HUDEP-2 (cell line): ENCODE measurements around the gene TRDN.
A peak's percentile ranks its signal among the peaks of the same experiment; 100 is the strongest.
"Not testable (repeated sequence)": the region's sequence is repeated elsewhere in the genome, so short reads cannot be mapped to it uniquely, and the experiment has no call there.

Experiments
- DNase-seq, 76 experiments: peaks; one replicate each; lab custom pipeline; 2025; ENCODE audit not compliant: unreplicated experiment in 76 of 76; lab: John Stamatoyannopoulos, UW

Gene TRDN

DNA sequence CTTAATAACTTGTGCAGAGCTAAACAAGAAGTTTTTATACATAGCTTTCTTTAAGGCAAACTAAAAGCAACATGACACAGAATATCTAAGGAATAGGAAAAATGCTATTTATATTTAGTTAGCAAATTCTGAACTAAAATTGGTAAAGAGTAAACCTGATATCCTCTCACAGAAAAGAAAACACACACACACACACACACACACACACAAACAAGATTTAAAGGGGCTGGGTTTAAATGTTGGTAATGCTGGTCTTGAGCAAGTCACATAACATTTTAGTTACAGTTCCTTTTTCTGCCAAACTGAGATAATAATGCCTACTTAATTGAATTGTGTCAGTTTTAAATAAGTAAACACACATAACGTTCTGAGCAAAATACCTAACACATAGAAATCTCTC lies 1.6 kb downstream of the TRDN start:
- DNase-seq = no peak

DNA sequence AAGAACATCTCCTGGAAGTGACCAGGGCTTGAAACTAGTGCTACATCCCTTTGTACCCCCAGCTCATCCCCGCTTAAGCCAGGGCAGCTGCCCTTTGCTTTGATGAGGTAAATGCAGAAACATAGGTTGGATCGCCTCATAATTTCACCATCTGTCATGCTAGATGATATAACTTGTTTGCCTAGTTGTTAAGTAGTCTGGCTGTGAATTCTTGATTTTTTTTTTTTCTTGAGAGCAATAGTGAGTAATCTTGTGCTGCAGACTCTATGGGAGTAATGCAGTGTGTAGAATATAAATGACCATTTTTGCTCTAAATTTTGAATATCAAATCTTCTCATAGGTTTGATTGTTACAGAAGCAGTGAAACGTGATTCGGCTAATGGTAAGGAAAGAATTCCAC lies 4.1 kb downstream of the TRDN start:
- DNase-seq = no peak

- peak in 9 of 76 experiments; percentile 18 to 44 (median 28) for DNase-seq
These were observed 7.3 kb downstream of the TRDN start for GRCh38 chr6:123629258-123629941.

GRCh38 chr6:123625696-123626095 lies 11.1 kb downstream of the TRDN start:
- no peak for DNase-seq

DNA sequence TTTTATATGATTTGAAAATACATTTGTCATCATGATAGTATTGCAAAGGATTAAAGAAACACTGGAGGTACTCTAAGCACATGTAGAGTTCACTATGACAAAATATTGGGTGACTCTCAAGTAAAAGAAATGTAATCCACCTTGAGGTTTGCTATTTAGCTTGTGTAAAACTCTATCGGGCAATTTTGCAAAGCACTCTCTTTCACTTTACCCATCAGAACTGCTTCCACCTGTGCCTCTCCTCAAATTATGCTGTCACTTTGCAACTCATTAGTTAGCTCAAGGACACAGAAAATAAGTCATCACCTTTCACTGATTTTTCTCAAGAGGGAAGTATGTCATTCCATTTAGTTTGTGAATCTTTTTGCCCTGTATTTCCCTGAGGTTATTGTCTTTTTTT lies 14.0 kb downstream of the TRDN start:
- DNase-seq = no peak

DNA sequence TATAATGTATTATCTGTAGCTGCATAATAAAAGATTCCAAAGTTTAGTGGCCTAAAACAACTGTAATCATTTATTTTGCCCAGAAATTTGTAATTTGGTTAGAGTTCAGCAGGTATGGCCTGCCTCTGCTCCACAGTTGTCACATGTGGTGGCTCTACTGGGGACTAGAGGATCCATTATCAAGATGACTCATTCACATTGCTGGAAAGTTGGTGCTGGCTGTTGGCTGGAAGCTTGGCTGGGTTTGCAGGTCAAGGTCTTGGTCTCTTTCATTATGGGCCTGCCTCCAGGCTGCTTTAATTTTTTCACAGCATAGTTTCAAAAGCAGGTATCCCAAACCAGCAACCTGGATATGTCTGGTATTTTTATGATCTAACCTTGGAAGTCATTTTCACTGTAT lies 17.6 kb downstream of the TRDN start:
- peak in 6 of 76 experiments; percentile 4 to 50 (median 20) for DNase-seq

GRCh38 chr6:123616942-123617341 lies 19.8 kb downstream of the TRDN start:
- DNase-seq = no peak

DNA sequence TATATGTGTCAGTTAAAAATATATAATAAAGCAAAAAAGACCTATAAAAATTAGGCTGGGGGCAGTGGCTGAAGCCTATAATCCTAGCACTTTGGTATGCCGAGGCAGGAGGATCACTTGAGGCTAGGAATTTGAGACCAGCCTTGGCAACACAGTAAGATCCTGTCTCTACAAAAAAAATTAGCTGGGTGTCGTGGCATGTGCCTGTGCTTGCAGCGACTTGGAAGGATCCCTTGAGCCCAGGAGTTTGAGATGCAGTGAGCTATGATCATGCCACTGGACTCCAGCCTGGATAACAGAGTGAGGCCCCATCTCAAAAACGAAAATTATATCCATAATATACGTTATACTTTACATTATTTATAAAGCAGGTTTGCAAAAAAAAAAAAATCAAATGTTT lies 20.7 kb downstream of the TRDN start:
- no peak for DNase-seq

GRCh38 chr6:123610779-123611178 lies 26.0 kb downstream of the TRDN start:
- no peak for DNase-seq

GRCh38 chr6:123604067-123604466 lies 32.7 kb downstream of the TRDN start:
- no peak for DNase-seq

- no peak for DNase-seq
These were observed 38.7 kb downstream of the TRDN start for GRCh38 chr6:123598011-123598410.

DNA sequence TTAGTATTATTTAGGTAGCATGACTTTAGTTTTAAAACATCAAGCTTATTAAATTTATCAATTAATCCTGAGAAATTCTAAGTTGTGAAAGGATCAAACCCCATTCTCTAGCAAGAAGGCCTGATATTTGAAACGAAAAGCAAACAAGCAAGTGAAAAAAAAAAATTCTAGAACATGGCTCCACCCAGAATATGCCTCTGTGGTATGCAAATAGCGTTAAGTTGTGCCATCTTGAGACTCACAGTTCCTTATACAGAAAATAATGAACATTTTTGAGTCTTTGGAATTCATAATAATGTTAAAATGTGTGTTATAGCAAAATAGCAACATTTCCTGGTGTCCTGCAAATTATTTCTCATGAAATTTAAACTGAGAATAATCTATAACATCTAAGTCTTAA lies 42.0 kb downstream of the TRDN start:
- no peak for DNase-seq

DNA sequence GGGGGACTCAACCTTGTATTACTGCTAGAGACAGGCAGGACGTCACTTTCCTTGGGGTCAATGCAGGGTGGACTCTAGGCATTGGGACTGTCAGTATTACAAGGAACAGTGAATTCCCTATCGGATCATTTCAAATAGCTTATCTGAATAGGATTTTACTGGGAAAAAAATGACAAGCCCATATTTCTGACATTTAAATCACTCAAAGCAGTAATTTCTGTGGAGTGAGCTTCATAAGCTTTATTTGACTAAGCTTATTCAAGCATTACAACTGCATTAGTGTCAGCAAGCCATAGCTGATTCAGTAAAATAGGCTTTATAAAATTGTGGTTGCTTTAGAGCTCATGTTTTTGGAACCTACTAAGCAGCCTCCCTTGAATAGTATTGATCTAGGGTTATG lies 44.3 kb downstream of the TRDN start:
- no peak for DNase-seq

- DNase-seq = peak in 5 of 76 experiments; percentile 14 to 48 (median 38)
These were observed 46.8 kb downstream of the TRDN start for GRCh38 chr6:123589973-123590372.

DNA sequence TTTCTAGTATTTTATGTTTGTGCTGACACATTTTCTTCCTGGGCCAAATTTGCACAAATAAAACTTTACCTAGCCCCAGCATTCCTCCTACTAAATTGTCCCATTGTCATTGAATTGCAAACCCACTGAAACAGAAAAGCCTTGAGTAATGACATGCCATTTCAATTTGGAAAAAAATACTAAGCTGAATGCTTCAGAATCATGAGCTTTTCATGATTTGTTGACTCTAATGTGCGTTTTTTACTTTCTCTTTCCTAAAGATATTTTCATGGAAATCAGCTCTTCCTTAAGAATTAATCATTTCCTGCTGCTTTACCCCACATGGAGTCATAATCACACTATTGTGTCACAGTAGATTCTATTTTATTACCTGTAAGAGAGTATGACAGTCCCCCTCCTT lies 47.4 kb downstream of the TRDN start:
- DNase-seq = no peak

GRCh38 chr6:123588546-123588895 lies 48.2 kb downstream of the TRDN start:
- no peak for DNase-seq

GRCh38 chr6:123587838-123588545 lies 48.8 kb downstream of the TRDN start:
- DNase-seq = no peak

GRCh38 chr6:123587407-123587806 lies 49.3 kb downstream of the TRDN start:
- DNase-seq = not testable (repeated sequence)

DNA sequence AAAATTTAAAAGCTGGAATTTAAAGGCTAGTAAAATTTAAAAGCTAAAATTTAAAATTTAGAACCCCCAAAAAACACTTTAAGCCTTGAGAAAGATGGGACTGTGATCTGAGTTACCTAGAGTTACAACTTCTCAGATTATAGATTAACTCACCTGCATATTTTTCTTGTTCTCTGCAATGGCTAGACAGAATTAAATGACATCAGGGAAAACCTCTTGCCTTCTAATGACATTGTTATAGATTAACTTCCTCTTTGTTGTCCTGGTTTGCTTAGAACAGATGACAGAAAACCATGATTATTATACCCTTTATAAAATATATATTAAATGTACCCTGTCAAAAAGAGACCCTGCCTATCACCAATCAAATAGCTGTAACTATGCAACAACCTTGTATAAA lies 56.4 kb downstream of the TRDN start:
- DNase-seq = no peak

- DNase-seq = no peak
These were observed 61.6 kb downstream of the TRDN start for GRCh38 chr6:123575188-123575587.

DNA sequence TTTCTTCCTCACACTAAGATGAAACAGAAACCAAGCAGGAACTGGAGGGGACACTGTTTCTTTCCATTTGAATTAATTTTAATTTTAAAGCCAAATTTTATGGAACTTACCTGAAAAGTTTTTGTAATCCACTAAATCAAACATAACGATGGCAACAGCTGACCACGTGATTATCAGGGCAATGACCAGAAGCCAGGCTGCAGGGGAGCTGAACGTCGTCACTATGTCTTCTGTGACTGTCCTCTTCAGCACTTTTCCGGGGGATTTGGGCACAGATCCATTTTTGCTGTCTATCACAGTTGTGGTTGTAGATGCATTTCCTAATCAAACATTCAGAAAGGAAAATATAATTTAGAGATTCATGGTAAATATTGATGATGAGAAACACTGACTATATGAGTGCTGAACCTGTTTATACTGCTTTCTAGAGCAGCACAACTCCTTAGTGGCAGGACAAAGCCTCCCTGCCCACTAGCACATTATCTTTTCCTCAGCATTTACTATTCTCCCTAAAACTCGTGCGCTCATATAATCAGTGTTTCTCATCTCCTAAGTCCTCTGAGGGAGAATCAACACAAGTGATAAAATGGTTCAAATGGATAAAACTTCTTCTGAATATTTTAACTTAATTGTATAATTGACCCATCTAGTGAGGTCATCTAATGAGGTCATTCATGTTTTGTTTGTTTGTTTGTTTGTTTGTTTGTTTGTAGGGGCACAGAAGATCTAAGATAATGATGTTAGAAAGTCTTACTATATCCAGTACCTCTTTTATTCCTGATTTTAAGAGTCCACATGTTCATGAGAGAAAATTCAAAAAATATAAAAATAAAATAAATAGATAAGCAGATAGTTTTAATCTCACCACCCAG lies 65.7 kb downstream of the TRDN start:
- DNase-seq = peak in 2 of 76 experiments; percentile 19 to 41

- no peak for DNase-seq
These were observed 67.2 kb downstream of the TRDN start for GRCh38 chr6:123569575-123569974.
